GM12878 (cell line): Measurements from ENCODE around the gene CREG2. TPM values are rescaled to one million over a fixed set of nuclear protein-coding genes. Genes with fewer than 3 reads are reported as not detected.

Experiments
- ATAC-seq: fragments of 200-7000 bp; cut with Tn5 transposase; 3 replicates; pipeline ENCODE4 v1.9.1; 2020; ENCODE audit warnings: mild to moderate bottlenecking, moderate library complexity
- BruUV-seq: library from RNA; stranded (reverse); fragments of 400-500 nt; replicated peaks from 2 replicates; lab custom pipeline; 2021; lab: Mats Ljungman, UMichigan
- CTCF ChIA-PET: fragments of 300-600 bp; sonication (Branson Sonifier 250); formaldehyde crosslinking; extraction: SDS; loops from one replicate; lab custom pipeline; 2021; ENCODE audit warnings: inconsistent platforms; lab: Yijun Ruan, JAX
- POLR2A ChIA-PET: fragments of 350-600 bp; formaldehyde crosslinking; extraction: SDS; loops from one replicate; lab custom pipeline; 2021; ENCODE audit warnings: inconsistent platforms; lab: Charles Lee
- RAD21 ChIA-PET: fragments of 300-600 bp; sonication (Branson Sonifier 250); formaldehyde crosslinking; loops from one replicate; lab custom pipeline; 2023; ENCODE audit warnings: antibody characterized with exemption; ENCODE audit not compliant: unreplicated experiment; lab: Charles Lee
- SMC1A ChIA-PET: fragments of 300-600 bp; sonication (Branson Sonifier 250); formaldehyde crosslinking; loops from one replicate; lab custom pipeline; 2023; ENCODE audit not compliant: unreplicated experiment, uncharacterized antibody; lab: Charles Lee
- DNase-seq: peaks from one replicate; pipeline ENCODE4 v3.0.0-alpha.2; 2011; ENCODE audit warnings: low read depth, low spot score
- FAIRE-seq: peaks from 3 replicates; lab custom pipeline; 2011; peaks lifted over from hg19 to GRCh38; lab: Jason Lieb, UNC
- H2AFZ ChIP-seq: 2 replicates; pipeline ENCODE4 v1.6.0; 2011; ENCODE audit warnings: low read depth, low read length, control low read depth; ENCODE audit not compliant: control insufficient read depth
- H3K27ac ChIP-seq: 2 replicates; pipeline ENCODE4 v1.5.1; 2011; ENCODE audit warnings: control low read depth; ENCODE audit not compliant: control insufficient read depth, insufficient read depth
- H3K27me3 ChIP-seq, 2 experiments: replicated peaks in 1 of 2; 2 replicates each; pipeline versions ENCODE4 v1.6.0 to v1.6.1; 2011; ENCODE audit warnings: low read length in 1 of 2; ENCODE audit not compliant: control insufficient read depth in 2 of 2, insufficient read depth in 2 of 2
- H3K36me3 ChIP-seq, 2 experiments: 2 replicates each; pipeline ENCODE4 v1.5.1; 2011; ENCODE audit warnings: low read length in 1 of 2; ENCODE audit not compliant: control insufficient read depth in 2 of 2, insufficient read depth in 2 of 2
- H3K4me1 ChIP-seq: 2 replicates; pipeline ENCODE4 v1.6.1; 2011; ENCODE audit warnings: mild to moderate bottlenecking, low read length, moderate library complexity, mixed read lengths; ENCODE audit not compliant: control insufficient read depth, insufficient read depth
- H3K4me2 ChIP-seq: 2 replicates; pipeline ENCODE4 v1.6.0; 2011; ENCODE audit warnings: control low read depth; ENCODE audit not compliant: control insufficient read depth, insufficient read depth
- H3K4me3 ChIP-seq: fragments of 200-600 bp; sonication (generic); 2 replicates; pipeline ENCODE4 v1.5.1; 2016
- H3K79me2 ChIP-seq: 2 replicates; pipeline ENCODE4 v1.6.0; 2011; ENCODE audit warnings: low read length; ENCODE audit not compliant: control insufficient read depth, insufficient read depth
- H3K9ac ChIP-seq: 2 replicates; pipeline ENCODE4 v1.8.0; 2011; ENCODE audit warnings: low read length, control low read depth, mixed read lengths; ENCODE audit not compliant: control insufficient read depth, insufficient read depth
- H3K9me3 ChIP-seq: replicated peaks from 3 replicates; pipeline ENCODE4 v1.5.1; 2011; ENCODE audit warnings: mild to moderate bottlenecking, low read length; ENCODE audit not compliant: control insufficient read depth, insufficient read depth
- H4K20me1 ChIP-seq: 2 replicates; pipeline ENCODE4 v1.6.0; 2011; ENCODE audit not compliant: control insufficient read depth, insufficient read depth
- CEBPB ChIP-seq, 2 experiments: fragments of 150-350 bp in 1 of 2; IDR thresholded peaks; 2 replicates each; pipeline ENCODE4 v1.6.1; 2012 to 2014; ENCODE audit warnings: low read depth in 2 of 2, low read length in 2 of 2, borderline replicate concordance in 1 of 2, inconsistent platforms in 1 of 2
- EZH2 ChIP-seq: IDR thresholded peaks from 2 replicates; pipeline ENCODE4 v1.6.1; 2012; ENCODE audit warnings: low read depth, mild to moderate bottlenecking, control low read depth, inconsistent platforms, low read length, borderline replicate concordance; ENCODE audit not compliant: control insufficient read depth
- FOXK2 ChIP-seq: fragments of 450-650 bp; IDR thresholded peaks from 2 replicates; pipeline ENCODE4 v1.6.1; 2017; ENCODE audit warnings: mild to moderate bottlenecking, moderate library complexity
- JUND ChIP-seq: IDR thresholded peaks from 2 replicates; pipeline ENCODE4 v1.6.1; 2012; ENCODE audit warnings: low read depth, mild to moderate bottlenecking, low read length, improper control_type of control experiment, moderate library complexity
- PAX5 ChIP-seq: IDR thresholded peaks from 2 replicates; pipeline ENCODE4 v1.6.1; 2011; ENCODE audit warnings: low read depth, low read length, borderline replicate concordance
- SIX5 ChIP-seq: IDR thresholded peaks from 2 replicates; pipeline ENCODE4 v1.6.1; 2011; ENCODE audit warnings: mild to moderate bottlenecking, low read depth, low read length, moderate library complexity; ENCODE audit not compliant: severe bottlenecking
- WGBS: methylation state at CpG from one replicate; pipeline ENCODE4 v1.1.6; 2016; ENCODE audit warnings: low lambda C conversion rate; ENCODE audit not compliant: insufficient replicate concordance, insufficient coverage; ENCODE audit errors: missing lambda C conversion rate; 5-methylcytosine and 5-hydroxymethylcytosine counted together
- in situ Hi-C: fragments of 300-500 bp; cut with MboI; formaldehyde crosslinking; loops from 9 replicates; pipeline ENCODE4 v1.14.3; 2018; ENCODE audit warnings: mixed read lengths
- intact Hi-C: fragments of 100-400 bp; cut with micrococcal nuclease; formaldehyde crosslinking; loops from one replicate; pipeline ENCODE4 v1.14.2; 2022; ENCODE audit not compliant: unreplicated experiment
- polyA plus RNA-seq, 11 experiments: library from polyadenylated mRNA; depleted of rRNA in 4 of 11; unstranded in 6 of 11; stranded (reverse) in 5 of 11; fragments of >200 nt; fragmentation: Nextera tagmentation in 4 of 11; fragmentation: Illumina TruSeq in 1 of 11; extraction: Ambion mirVana in 4 of 11; extraction: Trizol in 1 of 11; gene quantifications; 1 replicate in 1 of 11; 2 replicates in 10 of 11; pipeline versions ENCODE4 v1.2.1 to v1.2.3, GENCODE V29; 2011 to 2016; ENCODE audit warnings: inconsistent platforms in 2 of 11, missing spikeins in 2 of 11, low read depth in 1 of 11
- total RNA-seq, 4 experiments: library from RNA; depleted of rRNA in 3 of 4; stranded (reverse); fragments of >200 nt in 3 of 4; fragmentation: Illumina TruSeq in 1 of 4; extraction: Trizol in 1 of 4; gene quantifications; 2 replicates each; pipeline versions ENCODE4 v1.2.1 to v1.2.3, GENCODE V29; 2013 to 2021

CREG2 gene
- total and polyA plus RNA-seq, 10 of the 15 experiments (the other 5 are each of a cell fraction or from before 2014, with no cell fraction given) = not detected

- TF ChIP-seq FOXK2 = no peak
- no peak for TF ChIP-seq EZH2
- no peak for TF ChIP-seq PAX5
These were observed 24.9 kb upstream of the CREG2 start (continued) for GRCh38 chr2:101412092-101412694.

- Histone ChIP-seq H3K9me3 (no peaks in the 10 kb centered on the region), H3K27me3 (no peaks in the 10 kb centered on the region; a peak in 2 of 4 replicates)
- TF ChIP-seq SIX5 (no peak), CEBPB (IDR thresholded peaks at IDR 0.05; ENCODE audit: borderline replicate concordance in 1 of 2, low read depth in 2 of 2, low read length in 2 of 2) (no peak), JUND (no peak)
- TF ChIP-seq, all 136 proteins: peak for 0
- H3K36me3 ChIP-seq = no peaks in the 10 kb centered on the region
- no peaks in the 10 kb centered on the region for H3K4me1 ChIP-seq
- FAIRE-seq = no peak
- WGBS = 22% methylated on average over 5 of the region's 5 CpGs
- H3K79me2 ChIP-seq = no peaks in the 10 kb centered on the region
- SMC1A ChIA-PET = no interaction called here
- DNase-seq = no peak
- POLR2A ChIA-PET = no interaction called here
- no peak overlapping the region for H3K27ac ChIP-seq
- no peaks in the 10 kb centered on the region for H4K20me1 ChIP-seq
- no TSS peak for BruUV-seq
- H3K4me3 ChIP-seq = no peak overlapping the region
- RAD21 ChIA-PET = no interaction called here
- CTCF ChIA-PET = interaction anchor here (0.6 to 1.2 kb wide), 3 partner anchors 8 to 1026 kb away, joined by 3 to 5 read pairs (median 3); no protein-coding TSS in a partner anchor
- ATAC-seq = peak; percentile 45
- in situ Hi-C loops (loop anchor here (25.0 kb wide), 1 partner anchor 1052 kb away; the partner anchor contains the start of gene SLC9A4), intact Hi-C loops (loop anchor here (10.0 kb wide), 1 partner anchor 464 kb away; no protein-coding TSS in a partner anchor)
- H2AFZ ChIP-seq = no peak overlapping the region
- no peak overlapping the region for H3K9ac ChIP-seq
- H3K4me2 ChIP-seq = no peak overlapping the region
These were observed 23.4 kb upstream of the CREG2 start for GRCh38 chr2:101410746-101411145.
